SK-N-SH (cell line): ENCODE measurements around the gene BAD. TPM values are rescaled to one million over a fixed set of nuclear protein-coding genes. Genes with fewer than 3 reads are reported as not detected.

Experiments
- CTCF ChIA-PET: fragments of 300-600, 350-600 bp; formaldehyde crosslinking; extraction: SDS; loops from one replicate; lab custom pipeline; 2021; lab: Yijun Ruan, JAX
- POLR2A ChIA-PET: fragments of 350-600 bp; sonication (Branson Sonifier 250); formaldehyde crosslinking; extraction: SDS; loops from one replicate; lab custom pipeline; 2020; ENCODE audit warnings: antibody characterized with exemption, inconsistent platforms; lab: Yijun Ruan, JAX
- DNase-seq: peaks from one replicate; pipeline ENCODE4 v3.0.0; 2012
- H2AFZ ChIP-seq: fragments of 200-600 bp; sonication (generic); 2 replicates; pipeline ENCODE4 v1.8.1; 2016; ENCODE audit warnings: antibody characterized with exemption, mild to moderate bottlenecking, low read depth
- H3F3A ChIP-seq: fragments of 200-600 bp; sonication (generic); replicated peaks from 2 replicates; pipeline ENCODE3; 2016; ENCODE audit warnings: antibody characterized with exemption, mild to moderate bottlenecking; ENCODE audit not compliant: insufficient read depth
- H3K27ac ChIP-seq, 2 experiments: fragments of 200-500 bp in 1 of 2; fragments of 200-600 bp in 1 of 2; sonication (Bioruptor generic) in 1 of 2; sonication (generic), shearing (Covaris generic) in 1 of 2; 2 replicates each; pipeline versions ENCODE4 v1.5.1 to v1.6.1; 2014 to 2016; ENCODE audit warnings: low read depth in 2 of 2, inconsistent platforms in 1 of 2, low read length in 1 of 2, mild to moderate bottlenecking in 1 of 2, mixed read lengths in 1 of 2
- H3K27me3 ChIP-seq: fragments of 200-600 bp; sonication (generic), shearing (Covaris generic); 2 replicates; pipeline ENCODE4 v1.6.1; 2016; ENCODE audit warnings: mixed run types; ENCODE audit not compliant: insufficient read depth
- H3K36me3 ChIP-seq, 2 experiments: fragments of 200-500 bp in 1 of 2; fragments of 200-600 bp in 1 of 2; sonication (Bioruptor generic) in 1 of 2; sonication (generic) in 1 of 2; replicated peaks in 1 of 2; 2 replicates each; pipeline versions ENCODE3 to v1.5.1; 2014 to 2016; ENCODE audit warnings: low read length in 1 of 2, mild to moderate bottlenecking in 1 of 2; ENCODE audit not compliant: insufficient read depth in 2 of 2, control insufficient read depth in 1 of 2
- H3K4me1 ChIP-seq, 2 experiments: fragments of 200-500 bp in 1 of 2; fragments of 200-600 bp in 1 of 2; sonication (Bioruptor generic) in 1 of 2; sonication (generic), shearing (Covaris generic) in 1 of 2; 2 replicates each; pipeline versions ENCODE4 v1.5.1 to v1.6.1; 2014 to 2016; ENCODE audit warnings: low read depth in 1 of 2, low read length in 1 of 2, mixed run types in 1 of 2; ENCODE audit not compliant: insufficient read depth in 2 of 2, control insufficient read depth in 1 of 2
- H3K4me2 ChIP-seq: fragments of 200-600 bp; sonication (generic), shearing (Covaris generic); 2 replicates; pipeline ENCODE4 v1.6.1; 2017; ENCODE audit warnings: mixed run types
- H3K4me3 ChIP-seq, 2 experiments: fragments of 200-500 bp in 1 of 2; fragments of 200-600 bp in 1 of 2; sonication (Bioruptor generic) in 1 of 2; sonication (generic), shearing (Covaris generic) in 1 of 2; 2 replicates each; pipeline versions ENCODE4 v1.5.1 to v1.8.1; 2014 to 2016; ENCODE audit warnings: low read depth in 2 of 2, inconsistent platforms in 1 of 2, low read length in 1 of 2, mild to moderate bottlenecking in 1 of 2, mixed read lengths in 1 of 2, moderate library complexity in 1 of 2
- H3K79me2 ChIP-seq: fragments of 200-600 bp; sonication (generic); 2 replicates; pipeline ENCODE4 v1.8.1; 2017; ENCODE audit warnings: mild to moderate bottlenecking; ENCODE audit not compliant: insufficient read depth
- H3K9ac ChIP-seq: fragments of 200-600 bp; sonication (generic); 2 replicates; pipeline ENCODE4 v1.6.1; 2017; ENCODE audit warnings: mixed run types
- H3K9me2 ChIP-seq: fragments of 200-600 bp; sonication (generic); 2 replicates; pipeline ENCODE4 v1.6.1; 2017; ENCODE audit warnings: mixed run types
- H3K9me3 ChIP-seq: fragments of 200-600 bp; sonication (generic); 2 replicates; pipeline ENCODE4 v1.6.1; 2017; ENCODE audit warnings: mixed run types, mild to moderate bottlenecking, moderate library complexity
- H4K20me1 ChIP-seq: fragments of 200-600 bp; sonication (generic); 2 replicates; pipeline ENCODE4 v1.6.1; 2017; ENCODE audit warnings: mild to moderate bottlenecking, mixed run types; ENCODE audit not compliant: insufficient read depth
- FOXJ3 ChIP-seq: sonication (generic); formaldehyde crosslinking; IDR thresholded peaks from 2 replicates; pipeline ENCODE4 v1.5.1; 2020; ENCODE audit warnings: mild to moderate bottlenecking, missing genetic modification reagents
- GABPA ChIP-seq: IDR thresholded peaks from 2 replicates; pipeline ENCODE4 v1.4.0; 2012; ENCODE audit warnings: low read depth, mild to moderate bottlenecking
- POLR2AphosphoS5 ChIP-seq: IDR thresholded peaks from 2 replicates; pipeline ENCODE4 v1.6.1; 2012; ENCODE audit warnings: low read depth, low read length
- RAD21 ChIP-seq: IDR thresholded peaks from 2 replicates; pipeline ENCODE4 v1.6.1; 2012; ENCODE audit warnings: mild to moderate bottlenecking, low read length
- REST ChIP-seq: IDR thresholded peaks from 2 replicates; pipeline ENCODE4 v1.6.1; 2012; ENCODE audit warnings: mild to moderate bottlenecking, low read depth, low read length, moderate library complexity
- RXRA ChIP-seq: IDR thresholded peaks from 2 replicates; pipeline ENCODE4 v1.4.0; 2012; ENCODE audit warnings: low read depth, mild to moderate bottlenecking, borderline replicate concordance
- SMC3 ChIP-seq: IDR thresholded peaks from 2 replicates; pipeline ENCODE4 v1.6.1; 2012; ENCODE audit warnings: low read depth, low read length, improper control_type of control experiment
- TAF1 ChIP-seq: IDR thresholded peaks from 2 replicates; pipeline ENCODE4 v1.6.1; 2012; ENCODE audit warnings: low read depth, mild to moderate bottlenecking, low read length, moderate library complexity, borderline replicate concordance
- WGBS: methylation state at CpG from one replicate; pipeline ENCODE4 v1.1.6; 2017; ENCODE audit warnings: low lambda C conversion rate; 5-methylcytosine and 5-hydroxymethylcytosine counted together
- polyA plus RNA-seq, 3 experiments: library from polyadenylated mRNA; depleted of rRNA; stranded (reverse); fragments of >200 nt; gene quantifications; 2 replicates each; pipeline ENCODE4 v1.2.3, GENCODE V29; 2012
- TF ChIP-seq, protein P1 (sequence below): fragments of 150-350 bp; IDR thresholded peaks from 2 replicates; pipeline ENCODE4 v1.6.1; 2017; ENCODE audit warnings: antibody characterized with exemption, low read length, low read depth, borderline replicate concordance

BAD gene
- polyA plus RNA-seq, 1 of the 3 experiments (the other 2 are of a cell fraction): 80.9 TPM

GRCh38 chr11:64269540-64270220, 14.8 kb downstream of the BAD start (continued):
- peak; percentile 44 for TF ChIP-seq RAD21

GRCh38 chr11:64268893-64269539, 15.4 kb downstream of the BAD start:
- peak; percentile 60 for DNase-seq
- Histone ChIP-seq H3K36me3 (peaks cover 14 to 20% of the 10 kb centered on the region in 2 experiments), H2AFZ (no peak overlapping the region)

More at GRCh38 chr11:64268893-64269539, 15.4 kb downstream of the BAD start:
- Histone ChIP-seq H3K4me2 (peak overlapping the region; percentile 89), H3K27me3 (no peaks in the 10 kb centered on the region), H3K9ac (peak overlapping the region; percentile 63), H3K79me2 (peaks cover 19% of the 10 kb centered on the region), H4K20me1 (no peaks in the 10 kb centered on the region), H3F3A (peaks cover 40% of the 10 kb centered on the region), H3K9me3 (no peaks in the 10 kb centered on the region), H3K4me3 (peak overlapping the region; percentile 60 to 65), H3K4me1 (peaks cover 12 to 48% of the 10 kb centered on the region in 2 experiments; a peak in 2 of 4 replicates), H3K27ac (peak overlapping the region; percentile 88 to 97), H3K9me2 (no peaks in the 10 kb centered on the region)
- 4% methylated on average over 12 of the region's 34 CpGs for WGBS
- TF ChIP-seq RAD21 (no peak), POLR2AphosphoS5 (peak; percentile 41; the same call in 1 of the 2 replicates), REST (0 out of 2 replicates have a peak, but pooled peaks have one; percentile 36), SMC3 (0 out of 2 replicates have a peak, but pooled peaks have one; percentile 0), RXRA (no peak), FOXJ3 (CRISPR knock-in tag) (peak; percentile 2; the same call in 1 of the 2 replicates), GABPA (no peak), TAF1 (0 out of 2 replicates have a peak, but pooled peaks have one; percentile 7)
- TF ChIP-seq, protein P1, sequence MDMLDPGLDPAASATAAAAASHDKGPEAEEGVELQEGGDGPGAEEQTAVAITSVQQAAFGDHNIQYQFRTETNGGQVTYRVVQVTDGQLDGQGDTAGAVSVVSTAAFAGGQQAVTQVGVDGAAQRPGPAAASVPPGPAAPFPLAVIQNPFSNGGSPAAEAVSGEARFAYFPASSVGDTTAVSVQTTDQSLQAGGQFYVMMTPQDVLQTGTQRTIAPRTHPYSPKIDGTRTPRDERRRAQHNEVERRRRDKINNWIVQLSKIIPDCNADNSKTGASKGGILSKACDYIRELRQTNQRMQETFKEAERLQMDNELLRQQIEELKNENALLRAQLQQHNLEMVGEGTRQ: no peak
- CTCF ChIA-PET: interaction anchor here (0.6 to 6.9 kb wide), 12 partner anchors 11 to 375 kb away, joined by 3 to 89 read pairs (median 6); partner anchors contain the start of genes ESRRA, FERMT3, KCNK4 and PLCB3
- POLR2A ChIA-PET: interaction anchor here (0.9 to 6.5 kb wide), 6 partner anchors 11 to 64 kb away, joined by 3 to 112 read pairs (median 8); partner anchors contain the start of genes BAD, ESRRA, FKBP2 and PLCB3
